NOMO-1 (cell line): ENCODE measurements around the gene ACOX3.
A peak's percentile ranks its signal among the peaks of the same experiment; 100 is the strongest.

Experiments used
- DNase-seq, 2 experiments: peaks; one replicate each; lab custom pipeline; 2025; ENCODE audit not compliant: unreplicated experiment in 2 of 2; lab: John Stamatoyannopoulos, UW

Gene ACOX3

DNA sequence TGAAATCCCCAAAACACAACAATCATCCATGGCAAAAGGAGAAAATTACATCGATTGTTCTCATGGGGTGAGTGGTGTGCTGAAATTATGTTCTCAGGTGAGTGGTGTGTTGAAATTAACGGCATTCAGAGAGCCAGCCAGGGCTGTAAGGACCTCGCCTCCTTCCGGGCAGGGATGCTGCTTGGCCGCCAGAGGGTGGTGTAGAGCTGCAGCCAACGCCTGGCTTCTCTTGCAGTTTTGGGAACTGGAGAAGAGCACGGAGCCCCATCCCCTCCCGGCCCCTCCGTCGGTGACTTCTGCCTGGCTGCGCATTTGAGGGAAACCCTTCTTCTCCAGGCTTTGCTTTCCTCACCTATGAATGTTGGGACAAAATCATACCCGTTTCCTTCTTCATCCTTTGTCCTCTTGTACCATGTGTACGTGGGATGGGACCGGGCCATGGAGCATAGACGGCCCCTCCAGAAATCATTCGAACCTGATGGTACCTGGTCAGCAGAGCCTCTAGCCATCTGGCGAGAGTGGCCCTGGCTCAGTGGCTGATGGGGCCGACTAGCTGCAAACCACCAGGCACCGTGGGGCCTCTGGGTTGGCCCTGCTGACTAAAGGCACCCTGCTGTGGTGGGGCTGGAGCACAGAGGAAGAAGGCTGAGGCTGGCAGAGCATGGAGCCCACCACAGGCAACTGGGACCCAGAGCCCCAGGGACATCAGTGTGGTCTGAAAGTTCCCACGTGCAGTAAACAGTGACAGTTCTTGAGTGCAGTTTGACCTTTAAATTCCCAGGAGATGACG is 28.4 kb upstream of the ACOX3 start:
- peak; percentile 16 to 41 for DNase-seq

DNA sequence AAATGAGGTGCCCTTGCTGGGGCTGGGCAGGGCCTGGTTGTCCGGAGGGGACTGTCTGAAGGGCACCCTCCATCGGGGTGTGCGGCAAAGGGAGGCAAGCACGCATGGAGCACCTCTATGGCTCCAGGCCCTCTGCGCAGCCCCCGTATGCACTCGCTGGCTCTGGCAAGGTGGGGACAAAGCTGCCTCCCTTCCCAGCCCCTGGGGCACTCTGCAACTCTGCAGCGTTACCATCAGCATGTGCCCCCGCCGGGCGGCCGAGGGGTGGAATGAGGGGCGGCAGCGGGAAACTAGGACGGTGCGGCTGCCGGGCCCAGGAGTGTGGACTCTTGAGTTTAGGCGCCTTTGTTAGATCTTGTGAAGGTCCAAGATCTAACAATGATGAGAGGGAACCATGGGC is 26.5 kb upstream of the ACOX3 start:
- no peak for DNase-seq

DNA sequence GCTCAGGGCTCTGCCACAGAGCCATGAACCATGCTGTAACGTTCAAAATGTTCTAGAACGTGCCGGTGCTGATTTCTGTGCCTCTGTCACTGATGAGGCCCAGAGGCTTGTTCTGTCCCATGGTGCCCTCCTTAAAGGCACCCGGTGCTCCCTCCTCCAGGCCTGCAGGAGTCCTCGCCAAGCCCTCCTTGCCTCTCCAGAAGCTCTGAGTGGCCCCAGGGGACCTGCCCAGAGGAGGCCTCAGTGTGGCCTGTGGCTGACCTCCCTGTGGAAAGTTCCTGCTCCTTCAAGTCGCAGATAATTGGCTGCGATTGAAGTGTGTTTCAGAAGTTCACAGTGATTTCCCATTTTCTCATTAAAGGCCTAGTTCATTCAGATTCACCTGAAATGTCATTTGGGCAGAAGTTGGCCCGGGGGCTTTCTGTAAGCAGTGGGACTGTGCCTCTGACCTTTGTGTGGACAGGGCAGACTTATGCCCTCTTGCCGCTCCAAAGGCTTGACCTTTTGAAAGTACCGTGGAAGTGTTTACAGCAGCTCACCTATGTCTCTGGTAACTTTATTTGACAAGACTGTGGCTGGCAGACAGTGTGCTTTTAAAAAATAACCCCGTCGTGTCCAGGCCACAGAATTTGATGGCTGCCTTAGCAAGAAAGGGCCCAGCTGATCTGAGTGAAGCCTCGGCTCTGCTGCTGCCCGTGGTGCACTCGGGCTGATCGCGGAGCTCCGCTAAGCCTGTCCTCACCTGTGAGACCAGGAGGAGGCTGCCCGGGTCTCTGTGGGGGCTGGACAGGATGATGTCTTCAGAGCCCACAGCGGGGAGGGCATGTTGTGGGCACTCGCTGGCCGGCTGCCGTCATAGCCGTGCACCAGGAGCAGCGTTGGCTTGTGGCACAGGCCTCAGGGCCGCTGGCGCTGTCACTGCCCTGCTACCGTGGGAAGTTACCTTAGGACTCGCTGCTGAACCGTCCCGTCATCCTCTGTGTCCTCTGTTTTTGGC is 25.4 kb upstream of the ACOX3 start:
- no peak for DNase-seq

DNA sequence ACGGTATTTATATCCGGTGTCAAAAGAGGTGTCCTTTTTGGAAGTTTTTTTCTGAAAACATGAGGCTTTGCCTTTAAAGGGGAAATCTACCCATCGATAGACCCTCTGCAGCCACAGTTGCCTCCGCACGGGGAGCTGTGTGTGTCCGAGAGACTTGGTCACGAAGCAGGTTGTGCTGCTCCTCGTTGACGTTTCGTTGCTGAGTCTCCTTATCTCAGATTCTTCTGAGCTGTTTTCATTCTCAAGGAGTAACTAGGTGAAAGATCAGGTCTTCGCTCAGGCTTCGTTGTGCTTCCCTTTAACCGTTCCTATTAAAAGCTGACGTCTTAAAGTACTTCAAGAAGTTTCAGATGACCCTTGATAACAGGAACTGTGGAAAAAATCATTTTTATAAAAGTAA is 23.9 kb upstream of the ACOX3 start:
- DNase-seq, result no peak

DNA sequence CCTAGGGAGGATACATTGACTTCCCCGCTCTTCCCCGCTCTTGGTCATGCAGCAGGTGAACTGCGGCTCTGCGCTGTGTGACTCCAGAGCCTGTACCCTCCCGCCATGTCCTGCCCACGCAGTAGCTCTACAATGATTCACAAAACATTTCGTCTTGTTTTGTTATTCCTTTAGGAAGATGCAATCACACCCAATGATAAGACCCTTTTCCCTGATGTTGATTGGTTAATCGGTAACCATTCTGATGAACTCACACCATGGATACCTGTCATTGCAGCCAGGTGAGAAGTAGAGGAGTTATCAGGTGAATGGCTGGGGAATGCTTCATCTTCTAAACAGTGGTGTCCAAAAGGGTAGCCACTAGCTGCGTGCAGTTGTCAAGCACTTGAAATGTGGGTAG is 23.3 kb upstream of the ACOX3 start:
- no peak for DNase-seq

DNA sequence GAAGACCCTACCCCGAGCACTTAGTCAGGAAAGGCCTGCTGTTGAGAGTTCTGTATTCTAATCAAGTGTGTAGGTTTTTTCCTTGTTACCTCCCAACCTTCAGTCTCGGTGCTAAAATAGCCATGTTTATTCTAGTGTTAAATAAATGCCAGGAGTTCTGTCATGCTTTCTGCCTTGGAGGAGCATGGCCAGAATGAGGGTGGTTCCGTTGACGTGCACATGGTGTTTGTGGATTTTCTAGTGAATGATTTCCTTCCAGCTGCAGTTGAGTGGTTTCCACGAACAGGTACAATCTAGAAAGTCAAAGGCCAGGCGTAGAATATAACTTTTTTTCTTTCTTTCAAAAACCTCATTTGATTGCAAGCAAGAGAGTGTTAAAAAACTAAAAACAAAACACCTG is 21.1 kb upstream of the ACOX3 start:
- no peak for DNase-seq

DNA sequence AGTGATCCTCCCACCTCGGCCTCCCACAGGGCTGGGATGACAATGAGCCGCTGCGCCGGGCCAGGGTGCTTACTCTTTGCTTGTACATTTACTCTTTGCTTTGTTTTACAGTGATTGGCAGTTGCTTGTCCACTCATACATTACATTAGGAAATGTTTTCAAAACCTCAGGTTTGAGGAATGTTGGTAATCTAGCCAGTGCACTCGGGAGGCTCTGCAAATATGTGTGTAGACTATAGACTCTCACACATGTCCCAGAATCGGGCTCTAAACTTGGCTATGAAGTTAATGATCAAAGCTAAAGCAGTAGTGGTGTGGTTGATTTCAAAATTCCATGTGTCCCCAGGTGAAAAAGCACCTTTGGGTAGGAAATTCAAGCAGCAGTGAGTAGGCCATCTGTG is 20.6 kb upstream of the ACOX3 start:
- no peak for DNase-seq

DNA sequence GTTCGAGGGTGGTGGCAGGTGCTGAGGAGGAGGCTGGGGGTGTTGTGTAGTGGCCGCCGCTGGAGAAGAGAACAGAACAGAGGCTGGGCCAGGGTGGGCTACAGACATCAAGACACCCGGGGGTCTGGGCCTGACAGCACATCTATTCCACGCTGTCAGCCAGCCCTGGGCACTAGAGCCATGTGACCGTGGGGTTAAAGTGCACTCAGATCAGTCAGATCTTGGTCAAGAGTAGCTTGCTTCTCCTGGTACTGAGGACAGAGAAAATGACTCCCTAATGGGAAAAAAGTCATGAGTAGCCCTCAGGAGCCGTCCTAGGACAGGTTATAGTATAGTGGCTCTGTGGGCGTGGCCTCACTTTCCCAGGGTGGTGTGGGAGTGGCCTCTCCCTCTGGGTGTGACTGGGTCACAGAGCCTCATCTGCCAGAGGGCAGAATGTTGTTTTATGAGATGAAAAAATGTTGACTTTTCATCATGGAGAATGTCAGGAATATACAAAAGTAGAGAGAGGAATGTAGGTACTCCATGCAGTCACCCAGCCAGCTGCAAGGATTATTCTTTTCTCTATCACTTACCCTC is 19.4 kb upstream of the ACOX3 start:
- DNase-seq, result no peak

DNA sequence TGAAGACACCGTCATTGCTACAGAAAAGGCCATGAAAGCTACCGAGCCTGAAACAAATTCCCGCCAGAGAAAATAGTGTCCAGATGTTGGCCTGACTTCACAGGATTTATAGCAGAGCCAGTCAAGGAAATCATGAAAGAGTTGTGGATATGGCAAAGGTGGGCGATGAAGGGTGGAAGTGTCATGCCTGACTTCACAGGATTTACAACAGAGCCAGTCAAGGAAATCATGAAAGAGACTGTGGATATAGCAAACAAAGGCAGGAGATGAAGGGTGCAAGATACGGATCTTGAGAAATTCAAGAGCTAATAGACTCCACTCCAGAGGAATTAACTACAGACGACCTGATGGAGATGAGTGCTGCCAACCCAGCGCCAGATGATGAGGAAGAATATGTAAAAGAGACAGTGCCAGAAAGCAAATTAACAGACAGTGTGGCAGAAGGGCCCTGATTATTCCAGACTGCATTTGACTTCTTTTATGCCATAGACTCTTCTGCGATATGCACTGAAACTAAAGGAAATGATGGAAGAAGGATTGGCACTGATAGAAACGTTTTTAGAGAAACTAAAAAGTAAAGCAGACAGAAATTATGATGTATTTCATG is 17.2 kb upstream of the ACOX3 start:
- DNase-seq, result no peak

DNA sequence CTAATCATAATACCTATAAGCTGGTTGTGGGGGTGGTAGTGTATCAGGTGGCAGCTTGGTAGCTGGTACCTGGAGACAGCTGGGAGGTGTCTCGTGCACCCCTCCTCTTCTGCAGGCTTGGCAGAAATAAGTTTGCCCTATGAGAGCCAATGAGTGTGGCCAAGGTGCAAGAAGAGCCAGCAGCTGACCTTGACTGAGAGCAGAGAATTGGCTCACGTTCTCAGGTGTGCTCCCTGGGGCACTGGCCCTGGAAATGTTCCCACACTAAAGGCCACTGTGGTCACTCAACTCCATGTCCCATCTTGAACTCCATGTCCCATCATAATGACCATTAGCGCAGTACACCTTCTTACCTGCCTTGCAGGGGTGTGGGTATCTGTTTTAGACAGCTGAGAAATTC is 13.4 kb upstream of the ACOX3 start:
- no peak for DNase-seq

DNA sequence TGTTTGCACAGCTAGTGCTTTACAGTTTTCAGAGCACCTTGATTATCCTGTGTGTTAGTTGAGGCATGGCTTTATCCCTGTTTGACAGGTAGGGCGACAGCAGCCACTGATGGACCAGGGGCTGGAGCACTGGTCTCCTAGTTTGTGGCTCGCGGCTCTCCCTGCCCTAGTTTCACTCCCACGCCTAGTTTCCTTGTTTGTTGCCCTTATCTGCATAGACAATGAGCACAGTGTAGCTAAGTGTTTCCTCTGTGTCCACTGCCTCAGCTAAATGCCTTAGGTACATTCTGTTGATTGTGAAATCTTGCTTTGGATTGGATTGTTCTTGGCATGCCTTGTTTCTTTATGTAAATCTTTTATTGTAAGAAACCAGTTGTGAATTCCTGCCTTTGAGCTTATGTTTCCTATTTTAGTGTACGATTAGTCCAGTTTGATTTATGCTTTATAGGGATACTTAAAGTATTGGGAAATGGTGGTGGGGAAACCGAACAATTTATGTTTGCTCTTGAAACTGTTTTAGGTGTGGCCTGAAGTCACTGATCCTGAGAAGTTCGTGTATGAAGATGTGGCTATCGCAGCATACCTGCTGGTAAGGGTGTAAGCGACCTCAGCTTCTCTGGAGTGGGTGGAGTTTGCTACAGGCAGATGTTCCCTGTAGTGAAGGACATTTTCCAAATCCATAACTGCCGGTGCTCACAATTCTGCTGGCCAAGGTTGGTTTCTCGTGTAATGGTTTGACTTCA is 11.1 kb upstream of the ACOX3 start:
- DNase-seq, result no peak

DNA sequence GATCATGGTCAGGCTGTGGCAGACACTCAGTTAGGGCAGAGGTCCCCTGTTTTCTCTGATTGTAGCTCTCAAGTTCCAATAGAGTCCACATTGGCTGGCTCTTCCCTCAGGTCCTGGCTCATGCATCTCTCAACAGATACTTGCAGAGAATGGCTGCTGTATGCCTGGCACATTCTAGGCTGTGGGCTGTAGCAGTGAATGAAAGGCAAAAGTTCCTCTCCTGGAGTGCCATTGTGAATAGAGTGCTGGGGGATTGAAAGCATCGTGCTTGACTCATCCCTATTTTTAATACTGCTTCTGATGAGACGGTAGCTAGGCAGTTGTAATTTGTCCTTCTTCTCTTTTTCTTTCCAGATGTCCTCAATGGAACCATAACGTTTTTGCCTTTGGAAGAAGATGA is 5.6 kb upstream of the ACOX3 start:
- DNase-seq, result no peak

DNA sequence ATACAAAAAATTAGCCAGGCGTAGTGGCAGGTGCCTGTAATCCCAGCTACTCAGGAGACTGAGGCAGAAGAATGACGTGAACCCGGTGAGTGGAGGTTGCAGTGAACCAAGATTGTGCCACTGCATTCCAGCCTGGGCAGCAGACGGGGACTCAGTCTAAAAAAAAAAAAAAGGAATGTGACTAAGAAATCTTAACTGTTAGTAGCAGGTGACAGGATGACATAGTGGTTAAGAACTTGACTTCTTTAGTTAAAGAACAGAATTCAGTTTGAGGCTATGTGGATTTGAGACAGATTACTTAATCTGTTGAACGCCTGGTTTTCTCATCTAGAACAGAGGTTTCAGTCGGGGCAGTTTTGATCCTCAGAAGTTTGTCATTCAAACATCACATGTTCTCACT is 3.3 kb upstream of the ACOX3 start:
- DNase-seq, result no peak

DNA sequence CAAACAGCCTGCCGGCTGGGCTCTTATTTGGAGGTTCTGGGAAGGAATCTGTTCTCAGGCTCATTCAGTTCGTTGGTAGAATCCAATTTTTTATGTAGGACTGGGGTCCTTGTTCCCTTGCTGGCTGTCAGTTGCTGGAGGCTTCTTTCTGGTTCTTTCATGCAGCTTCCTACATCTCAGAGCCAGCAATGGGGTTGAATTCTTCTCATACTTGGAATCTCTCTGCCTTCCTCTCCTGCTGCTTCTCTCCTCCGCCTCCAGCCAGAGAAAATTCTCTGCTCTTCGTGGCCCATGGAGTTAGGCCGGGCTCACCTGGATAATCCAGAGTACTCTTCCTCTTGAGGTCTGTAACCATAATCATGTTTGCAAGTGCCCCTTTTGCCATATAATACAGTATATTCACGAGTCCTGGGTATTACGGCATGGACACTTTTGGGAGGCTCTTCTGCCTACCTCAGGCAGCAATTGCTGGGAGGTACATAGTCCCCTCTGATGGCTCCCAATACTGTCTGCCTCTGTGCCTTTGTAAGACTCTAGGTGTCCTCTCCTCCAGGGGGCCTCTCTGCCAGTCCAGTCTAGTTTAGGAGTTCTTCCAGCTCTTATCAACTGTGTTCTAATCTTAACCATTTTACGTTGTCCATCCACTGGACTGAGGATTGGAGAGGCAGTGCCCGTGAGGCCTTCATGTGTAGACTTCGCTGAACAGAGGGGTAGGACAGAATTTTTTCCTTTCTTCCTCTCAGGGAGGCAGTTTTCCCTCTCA is 2.3 kb upstream of the ACOX3 start:
- no peak for DNase-seq

DNA sequence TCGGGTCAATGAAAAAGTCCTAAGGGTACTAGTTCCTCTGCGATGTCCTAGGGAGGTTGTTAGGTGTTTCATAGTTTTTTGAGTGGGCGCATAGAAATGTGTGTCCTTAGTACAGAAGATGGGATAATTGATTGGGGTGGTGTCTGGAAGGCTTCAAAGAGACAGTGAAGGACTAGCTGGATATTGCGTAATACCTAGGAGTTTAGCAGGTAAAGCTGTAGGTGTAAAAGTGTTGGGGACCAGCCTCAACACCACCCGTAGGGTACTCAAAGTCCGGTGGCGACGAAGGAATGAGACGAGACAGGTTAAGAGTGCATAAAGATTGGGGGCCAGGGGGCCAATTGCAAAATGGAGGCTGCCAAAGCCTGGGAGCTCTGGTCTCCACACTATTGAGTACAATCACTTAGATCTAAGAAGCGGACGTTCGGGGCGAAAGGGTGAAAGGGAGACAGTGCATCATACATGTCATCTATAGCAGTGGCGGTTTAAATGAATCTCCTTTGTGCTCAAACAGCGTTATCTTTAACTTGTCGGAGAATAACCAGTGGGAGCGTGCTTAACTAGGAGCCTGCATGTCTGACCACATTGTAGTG is 1.1 kb upstream of the ACOX3 start:
- no peak for DNase-seq

DNA sequence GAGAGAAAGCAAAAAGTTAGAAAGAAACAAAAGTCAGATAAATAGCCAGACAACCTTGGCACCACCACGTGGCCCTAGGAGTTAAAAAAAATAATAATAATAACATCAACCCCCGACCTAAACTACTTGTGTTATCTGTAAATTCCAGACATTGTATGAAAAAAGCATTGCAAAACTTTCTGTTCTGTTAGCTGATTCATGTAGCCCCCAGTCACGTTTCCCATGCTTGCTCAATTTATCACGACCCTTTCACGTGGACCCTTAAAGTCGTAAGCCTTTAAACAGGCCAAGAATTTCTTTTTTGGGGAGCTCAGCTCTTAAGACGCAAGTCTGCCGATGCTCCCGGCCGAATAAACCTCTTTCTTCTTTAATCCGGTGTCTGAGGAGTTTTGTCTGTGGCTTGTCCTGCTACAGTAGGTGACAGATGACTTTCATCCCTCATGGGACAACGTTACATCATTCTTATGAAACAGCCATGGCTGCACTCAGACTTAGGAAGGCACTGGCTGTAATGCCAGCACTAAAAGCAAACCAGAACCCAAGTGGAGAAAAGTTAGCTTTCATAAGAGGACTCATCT is 520 bp downstream of the ACOX3 start:
- DNase-seq, result peak in 1 of 2 experiments; percentile 74

DNA sequence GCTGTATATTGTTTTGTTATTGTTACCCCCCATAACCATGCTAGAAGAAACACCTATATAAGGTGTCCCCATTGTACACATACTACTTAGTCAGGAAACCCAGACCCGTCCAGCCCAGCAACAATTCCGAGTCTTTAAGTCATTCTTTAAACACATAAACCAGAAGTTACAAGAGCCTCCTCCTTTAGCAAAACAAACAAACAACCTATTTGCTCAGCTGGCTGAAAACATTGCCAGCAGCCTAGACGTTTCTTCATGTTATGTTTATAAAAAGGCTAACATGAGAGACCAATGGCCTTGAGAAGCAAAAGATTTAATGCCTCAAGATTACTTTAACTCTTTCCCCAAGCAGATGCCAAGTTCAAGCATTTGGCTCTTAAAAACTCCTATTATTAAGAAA is 1.4 kb downstream of the ACOX3 start:
- no peak for DNase-seq

DNA sequence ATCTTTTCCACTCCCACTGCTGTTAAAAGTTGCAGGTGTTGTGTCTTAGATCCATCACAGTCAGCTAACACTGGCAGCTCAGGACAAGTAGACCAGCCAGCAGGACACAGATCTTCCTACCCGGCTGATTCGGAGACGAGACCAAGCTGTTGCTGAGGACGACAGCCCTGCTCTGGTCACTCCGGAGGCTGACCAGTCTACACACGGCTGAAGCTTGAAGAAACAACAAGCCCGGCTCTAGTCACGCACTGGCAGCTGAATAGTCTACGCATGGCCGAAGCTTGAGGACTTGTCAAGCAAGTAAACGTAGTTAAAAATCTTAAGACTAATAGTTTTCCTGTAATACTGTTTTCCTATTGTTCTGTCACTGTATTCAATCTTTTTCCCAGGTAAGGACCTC is 1.8 kb downstream of the ACOX3 start:
- DNase-seq, result no peak

DNA sequence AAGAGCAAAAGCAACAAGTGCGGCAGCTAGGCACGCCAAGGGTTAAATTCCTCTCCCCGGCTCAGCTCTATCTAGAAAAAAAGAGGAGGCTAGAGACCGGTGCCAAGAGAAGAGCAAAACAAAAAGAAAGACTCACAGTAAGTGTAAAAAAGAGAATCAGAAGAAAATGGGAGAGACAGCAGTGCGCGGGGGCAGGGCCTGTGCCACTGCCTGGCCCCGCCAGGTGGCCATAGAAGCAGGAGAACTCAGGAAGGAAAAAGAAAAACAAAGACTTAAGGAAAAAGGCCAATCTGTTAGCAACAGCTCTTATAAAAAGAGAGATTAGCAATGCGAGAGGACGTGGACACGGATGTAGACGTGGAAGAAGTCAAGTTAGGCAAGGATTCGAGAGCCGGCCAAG is 3.2 kb downstream of the ACOX3 start:
- no peak for DNase-seq
